Activated CD8-positive, alpha-beta memory T cell treated with anti-CD3 and anti-CD28 coated beads, Interleukin-2, amount 50 U/mL, for 24 hours (primary cell): ENCODE results near the gene KCNH4.
"Not testable (repeated sequence)": the region's sequence is repeated elsewhere in the genome, so short reads cannot be mapped to it uniquely, and the experiment has no call there.

Experiments used
- DNase-seq: peaks from one replicate; pipeline ENCODE4 v3.0.0-alpha.2; 2020; ENCODE audit errors: extremely low read depth

Gene KCNH4

DNA sequence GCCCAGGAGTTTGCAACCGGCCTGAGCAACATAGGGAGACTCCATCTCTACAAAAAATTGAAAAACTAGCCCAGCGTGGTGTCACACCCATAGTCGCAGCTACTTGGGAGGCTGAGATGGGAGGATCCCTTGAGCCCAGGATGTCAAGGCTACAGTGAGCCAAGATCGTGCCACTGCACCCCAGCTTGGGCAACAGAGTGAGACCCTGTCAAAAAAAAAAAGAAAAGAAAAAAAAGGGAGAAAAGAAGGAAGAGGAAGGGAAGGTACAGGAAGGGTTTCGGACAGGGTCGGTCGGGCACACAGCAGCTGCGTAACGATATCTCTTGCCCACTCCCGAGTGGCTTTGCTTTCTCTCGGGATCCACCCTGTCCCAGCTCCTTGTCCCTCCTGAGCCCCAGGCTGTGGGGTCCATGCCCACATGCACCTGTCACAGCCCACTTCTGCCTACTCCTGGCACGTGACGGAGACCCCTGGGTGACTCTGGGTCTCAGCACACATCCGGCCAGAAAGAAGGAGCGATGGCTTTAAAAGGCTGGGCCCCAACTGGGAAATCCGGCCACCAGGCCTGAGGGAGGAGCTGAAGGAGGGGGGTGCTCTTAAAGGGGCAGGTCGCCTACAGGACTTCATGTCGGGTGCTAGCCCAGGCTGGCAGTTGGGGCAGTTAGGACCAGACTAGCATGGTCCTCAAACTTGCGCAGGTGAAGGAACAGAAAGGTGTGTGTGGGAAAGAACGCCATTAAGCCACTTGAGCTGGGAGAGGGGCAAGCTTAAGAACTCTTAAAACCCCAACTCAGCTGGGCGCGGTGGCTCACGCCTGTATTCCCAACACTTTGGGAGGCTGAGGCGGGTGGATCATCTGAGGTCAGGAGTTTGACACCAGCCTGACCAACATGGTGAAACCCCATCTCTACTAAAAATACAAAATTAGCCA, 13.3 kb upstream of the KCNH4 start, which contains the start of gene GHDC:
Gene GHDC (minus strand): TSS at position 526 of the 931 bp plus-strand sequence. CDS start 913 bp downstream, outside the sequence.
- peak; percentile 61 for DNase-seq

GRCh38 chr17:42193216-42193968, 12.4 kb upstream of the KCNH4 start:
- no peak for DNase-seq

DNA sequence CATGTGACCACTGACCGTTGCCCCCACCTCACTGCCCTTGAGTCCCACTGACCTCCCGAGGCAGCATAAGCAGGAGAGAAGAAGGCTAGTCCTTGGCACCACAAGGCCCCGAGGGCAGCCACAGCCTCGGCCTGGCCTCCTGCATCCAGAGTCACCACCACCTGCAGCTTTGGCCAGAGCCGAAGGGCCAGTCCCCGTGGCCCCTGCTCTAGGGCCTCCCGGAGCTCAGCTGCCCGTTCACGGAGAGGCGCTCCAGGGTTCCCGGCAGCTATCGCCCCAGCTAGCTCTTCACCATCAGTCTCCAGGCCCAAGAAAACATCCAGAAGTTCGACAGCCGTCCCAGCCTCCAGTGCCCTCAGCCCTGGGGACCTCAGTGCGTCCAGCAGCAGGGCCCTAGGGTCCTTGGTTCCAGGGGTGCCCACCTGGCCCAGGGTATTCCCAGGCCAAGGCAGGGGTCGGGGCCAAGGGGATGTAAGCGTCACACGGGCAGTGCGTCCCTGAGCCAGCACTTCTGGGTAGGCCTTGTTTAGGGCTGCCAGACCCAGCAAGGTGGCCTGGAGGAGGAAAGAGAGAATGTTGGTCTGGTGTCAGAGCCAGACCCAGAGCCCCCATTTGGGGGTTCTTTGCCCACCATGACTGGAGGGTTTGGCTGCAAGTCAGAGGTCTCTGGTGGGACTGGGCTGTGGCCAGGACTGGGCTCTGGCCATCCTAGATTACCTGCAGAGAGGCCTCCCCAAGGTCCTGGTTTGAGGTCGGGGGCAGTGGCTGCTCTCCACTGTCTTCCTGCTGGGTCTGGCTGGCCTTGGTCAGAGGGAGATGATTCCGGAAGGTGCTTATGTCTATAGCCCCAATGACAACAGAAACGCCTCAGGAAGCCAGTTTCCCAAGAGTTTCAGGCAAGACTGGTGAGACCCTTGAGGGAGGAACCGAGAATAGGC, 11.5 kb upstream of the KCNH4 start:
- no peak for DNase-seq

DNA sequence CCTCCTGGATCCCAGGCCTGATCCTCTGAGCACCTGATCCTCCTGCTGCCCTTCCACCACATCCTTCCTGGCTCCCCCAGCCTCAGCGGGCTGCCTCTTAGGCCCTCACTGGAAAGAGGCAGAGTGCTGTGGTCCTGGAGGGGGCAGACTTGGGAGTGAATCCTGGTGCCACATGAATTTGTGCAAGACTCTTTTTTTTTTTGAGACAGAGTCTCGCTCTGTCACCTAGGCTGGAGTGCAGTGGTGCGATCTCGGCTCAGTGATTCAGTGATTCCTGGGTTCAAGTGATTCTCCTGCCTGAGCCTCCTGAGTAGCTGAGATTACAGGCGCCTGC, 10.3 kb upstream of the KCNH4 start:
- DNase-seq, result no peak

DNA sequence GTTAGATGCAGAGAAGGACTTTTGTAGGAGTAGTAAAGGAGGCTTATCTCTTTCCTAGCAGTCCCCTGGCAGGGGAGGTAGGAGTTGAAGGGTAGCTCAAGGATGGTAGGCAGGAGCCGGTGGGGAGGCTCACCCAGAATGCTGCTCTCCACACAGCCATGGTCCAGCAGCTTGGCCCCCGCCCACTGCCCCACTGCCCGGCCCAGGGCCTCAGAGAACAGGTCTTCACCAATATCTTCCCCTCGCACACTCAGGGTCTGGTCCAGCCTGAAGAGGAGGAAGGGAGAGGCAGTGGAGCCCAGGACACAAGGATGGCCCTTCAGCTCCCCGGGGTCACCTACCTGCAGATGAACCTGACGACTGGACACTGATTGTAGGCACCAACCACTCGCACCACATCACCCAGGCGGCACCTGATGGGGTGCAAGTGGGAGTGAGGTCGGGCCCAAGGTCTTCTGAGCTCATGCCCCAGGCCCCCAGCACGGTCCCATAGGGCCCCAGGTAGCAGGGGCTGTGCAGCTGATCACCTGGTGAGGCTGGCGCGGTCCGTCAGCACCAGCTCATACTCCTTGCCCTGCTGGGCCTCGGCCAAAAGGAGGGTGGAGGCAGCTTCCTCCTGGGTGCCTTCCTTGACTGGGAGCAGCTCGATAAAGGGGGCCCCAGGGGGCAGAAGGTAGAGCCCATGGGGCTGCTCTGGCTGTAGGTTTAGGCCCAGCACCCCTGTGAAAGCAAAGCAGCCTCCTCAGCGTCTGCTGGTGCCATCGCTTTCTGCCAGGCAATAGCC, 9.7 kb upstream of the KCNH4 start:
- no peak for DNase-seq

DNA sequence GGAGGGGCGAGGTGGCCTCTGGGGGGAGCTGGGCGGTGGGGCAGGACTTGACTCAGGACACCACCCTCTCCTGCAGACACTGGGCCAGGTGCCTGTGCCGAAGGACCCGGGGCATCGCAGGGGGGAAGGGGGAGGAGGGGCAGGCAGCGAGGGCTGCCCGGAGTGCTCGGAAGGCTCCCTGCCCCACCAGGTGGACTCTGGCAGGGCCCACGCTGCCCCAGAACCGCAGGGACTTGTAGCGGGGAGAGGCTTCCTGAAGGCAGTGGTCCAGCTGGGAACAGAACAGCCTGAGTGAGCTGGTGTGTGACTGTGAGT, 8.7 kb upstream of the KCNH4 start:
- no peak for DNase-seq

GRCh38 chr17:42188749-42189650, 8.1 kb upstream of the KCNH4 start:
- DNase-seq, result no peak

GRCh38 chr17:42187833-42188232, 6.9 kb upstream of the KCNH4 start:
- no peak for DNase-seq

- not testable (repeated sequence) for DNase-seq
Observed at GRCh38 chr17:42186191-42186590, 5.2 kb upstream of the KCNH4 start.

- DNase-seq, result no peak
Observed at GRCh38 chr17:42185621-42185930, 4.6 kb upstream of the KCNH4 start.

GRCh38 chr17:42184713-42185620, 4.0 kb upstream of the KCNH4 start, which contains the start of gene HCRT:
Gene HCRT (minus strand): TSS chr17:42185452. CDS start chr17:42185365, 87 bp downstream.
- no peak for DNase-seq

GRCh38 chr17:42183741-42184711, 3.1 kb upstream of the KCNH4 start:
- DNase-seq, result no peak

DNA sequence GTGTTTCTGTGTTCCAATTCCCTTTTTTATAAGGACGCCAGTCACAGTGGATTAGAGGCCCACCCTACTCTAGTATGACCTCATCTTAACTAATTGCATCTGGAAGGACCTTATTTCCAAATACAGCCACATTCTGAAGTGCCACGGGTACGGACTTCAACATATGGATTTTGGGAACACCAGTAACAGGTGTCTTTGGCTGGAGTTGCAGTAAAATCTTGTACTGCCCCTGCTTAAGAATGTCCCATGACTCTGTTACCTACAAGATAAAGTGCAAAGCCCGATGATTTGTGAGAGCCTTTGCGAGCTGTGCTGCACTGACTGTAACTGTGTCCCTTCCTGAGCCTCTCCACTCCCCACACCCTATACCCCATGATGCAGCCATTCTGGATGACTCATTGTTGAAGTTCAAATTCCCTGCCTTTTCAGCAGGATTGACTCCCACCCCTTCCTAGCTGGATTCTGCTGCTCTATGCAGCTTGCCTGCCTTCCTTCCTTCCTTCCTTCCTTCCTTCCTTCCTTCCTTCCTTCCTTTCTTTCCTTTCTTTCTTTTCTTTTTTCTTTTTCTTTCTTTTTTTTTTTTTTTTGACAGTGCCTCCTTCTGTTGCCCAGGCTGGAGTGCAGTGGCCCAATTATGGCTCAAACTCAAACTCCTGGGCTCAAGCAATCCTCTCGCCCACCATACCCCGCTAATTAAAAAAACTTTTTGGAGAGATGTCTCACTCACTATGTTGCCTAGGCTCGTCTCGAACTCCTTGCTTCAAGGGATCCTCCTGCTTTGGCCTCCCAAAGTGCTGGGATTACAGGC, 2.2 kb upstream of the KCNH4 start:
- no peak for DNase-seq

- DNase-seq, result no peak
Observed at GRCh38 chr17:42181851-42182207, 887 bp upstream of the KCNH4 start.

DNA sequence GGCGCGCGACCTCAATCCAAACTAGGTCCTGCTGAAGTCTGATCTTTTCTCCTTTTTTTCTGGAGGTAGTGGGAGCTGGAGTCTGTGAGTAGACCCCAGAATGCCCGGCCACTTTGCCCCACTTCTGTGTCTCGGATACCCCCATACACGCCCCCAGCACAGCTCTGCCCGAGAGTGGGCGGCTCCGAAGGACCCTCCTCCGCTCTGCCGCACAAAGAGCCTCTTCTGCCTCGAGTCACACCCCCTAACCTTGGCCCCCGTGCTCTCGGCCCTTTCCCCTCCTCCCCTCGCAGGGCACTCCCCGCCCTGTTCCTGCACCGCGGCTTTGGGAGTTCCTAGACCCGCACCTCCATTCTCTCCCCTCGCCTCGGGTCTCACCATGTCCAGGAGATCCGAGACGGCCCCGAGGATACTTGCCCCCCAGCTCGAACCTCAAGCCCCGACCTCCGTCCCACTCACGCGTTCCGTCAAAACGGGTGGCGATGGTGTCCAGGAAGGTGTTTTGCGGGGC, 476 bp downstream of the KCNH4 start:
- DNase-seq, result no peak

DNA sequence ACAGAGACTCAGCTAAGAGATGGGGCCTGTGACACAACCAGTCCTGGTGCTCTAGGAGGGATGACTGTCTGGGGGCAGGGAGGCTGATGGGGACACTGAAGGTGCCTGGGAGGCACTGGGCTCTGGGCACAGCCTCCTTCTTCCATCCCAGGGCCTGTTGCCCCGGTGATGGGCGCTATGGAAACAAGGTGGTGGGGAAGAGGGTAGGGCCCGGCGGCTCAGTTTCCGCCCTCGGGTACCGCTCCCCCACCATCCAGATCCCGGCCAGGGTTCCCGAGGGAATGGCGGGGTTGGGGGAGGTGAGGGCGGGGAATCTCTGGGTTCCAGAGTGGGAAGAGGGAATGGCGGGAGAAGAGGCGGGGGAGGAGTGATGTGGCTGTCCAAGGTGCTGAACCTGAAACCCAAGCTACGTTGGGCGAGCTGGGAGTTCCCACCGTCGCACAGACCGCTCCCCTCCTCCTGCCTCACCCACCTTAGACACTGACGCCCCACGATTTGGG, 981 bp downstream of the KCNH4 start:
- no peak for DNase-seq

DNA sequence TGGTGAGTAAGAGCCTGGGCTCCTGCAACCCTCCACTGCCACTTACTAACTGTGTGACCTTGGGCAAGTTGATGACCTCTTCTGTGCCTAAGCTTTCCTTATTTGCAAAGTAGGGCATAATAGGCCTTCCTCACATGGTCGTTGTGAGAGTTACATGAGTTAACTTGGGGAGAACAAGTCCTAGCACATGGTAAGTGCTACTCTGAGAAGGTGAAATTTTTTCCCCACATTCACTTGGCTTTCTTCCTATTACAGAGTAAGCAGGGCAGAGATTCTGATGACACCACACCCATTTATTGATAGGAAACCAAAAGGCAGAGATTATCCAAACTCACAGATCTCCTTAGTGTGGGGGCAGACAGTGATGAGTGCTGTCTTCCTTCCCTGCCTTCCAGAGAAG, 1.6 kb downstream of the KCNH4 start:
- DNase-seq, result no peak
